Adrenal gland (tissue), 5 donors: ENCODE measurements around the gene MOB4.
"Not testable (repeated sequence)": the region's sequence is repeated elsewhere in the genome, so short reads cannot be mapped to it uniquely, and the experiment has no call there.

Experiments
- POLR2A ChIP-seq, 2 donors: fragments of 450-650 bp; IDR thresholded peaks; one replicate each; pipeline ENCODE4 v1.6.1; 2017; ENCODE audit warnings: antibody characterized with exemption in 2 of 2, mild to moderate bottlenecking in 2 of 2, moderate library complexity in 1 of 2
- TF ChIP-seq, protein P1 (sequence below), 6 experiments: fragments of 450-650 bp in 4 of 6; fragments of 200-600 bp in 2 of 6; sonication (generic) in 1 of 6; IDR thresholded peaks; 1 replicate in 5 of 6; 2 replicates in 1 of 6; pipeline versions ENCODE4 v1.5.1 to v1.8.0; 2016 to 2021; ENCODE audit warnings: antibody characterized with exemption in 6 of 6, mild to moderate bottlenecking in 2 of 6, moderate library complexity in 1 of 6
- donor health status: DM: no; HTN: no; CAD: no.

DNA sequence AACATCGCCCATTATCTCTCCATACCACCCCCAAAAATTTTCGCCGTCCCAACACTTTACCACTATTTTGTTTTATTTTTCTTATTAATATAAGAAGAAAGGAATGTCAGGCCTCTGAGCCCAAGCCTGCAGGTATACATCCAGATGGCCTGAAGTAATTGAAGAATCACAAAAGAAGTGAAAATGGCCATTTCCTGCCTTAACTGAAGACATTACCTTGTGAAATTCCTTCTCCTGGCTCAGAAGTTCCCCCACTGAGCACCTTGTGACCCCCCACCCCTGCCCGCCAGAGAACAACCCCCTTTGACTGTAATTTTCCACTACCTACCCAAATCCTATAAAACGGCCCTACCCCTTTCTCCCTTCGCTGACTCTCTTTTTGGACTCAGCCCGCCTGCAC lies 71.4 kb downstream of the MOB4 start:
- TF ChIP-seq, protein P1, sequence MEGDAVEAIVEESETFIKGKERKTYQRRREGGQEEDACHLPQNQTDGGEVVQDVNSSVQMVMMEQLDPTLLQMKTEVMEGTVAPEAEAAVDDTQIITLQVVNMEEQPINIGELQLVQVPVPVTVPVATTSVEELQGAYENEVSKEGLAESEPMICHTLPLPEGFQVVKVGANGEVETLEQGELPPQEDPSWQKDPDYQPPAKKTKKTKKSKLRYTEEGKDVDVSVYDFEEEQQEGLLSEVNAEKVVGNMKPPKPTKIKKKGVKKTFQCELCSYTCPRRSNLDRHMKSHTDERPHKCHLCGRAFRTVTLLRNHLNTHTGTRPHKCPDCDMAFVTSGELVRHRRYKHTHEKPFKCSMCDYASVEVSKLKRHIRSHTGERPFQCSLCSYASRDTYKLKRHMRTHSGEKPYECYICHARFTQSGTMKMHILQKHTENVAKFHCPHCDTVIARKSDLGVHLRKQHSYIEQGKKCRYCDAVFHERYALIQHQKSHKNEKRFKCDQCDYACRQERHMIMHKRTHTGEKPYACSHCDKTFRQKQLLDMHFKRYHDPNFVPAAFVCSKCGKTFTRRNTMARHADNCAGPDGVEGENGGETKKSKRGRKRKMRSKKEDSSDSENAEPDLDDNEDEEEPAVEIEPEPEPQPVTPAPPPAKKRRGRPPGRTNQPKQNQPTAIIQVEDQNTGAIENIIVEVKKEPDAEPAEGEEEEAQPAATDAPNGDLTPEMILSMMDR (IDR thresholded peaks at IDR 0.05): not testable (repeated sequence)
- not testable (repeated sequence) for TF ChIP-seq POLR2A (IDR thresholded peaks at IDR 0.05)
